GM19023 (cell line): Measurements from ENCODE around the gene FASTKD3.

Experiments used
- ATAC-seq: cut with Tn5 transposase; IDR thresholded peaks from one replicate; pipeline ENCODE4 v1.9.1; 2021; ENCODE audit warnings: mild to moderate bottlenecking, moderate library complexity; ENCODE audit not compliant: unreplicated experiment

The FASTKD3 gene

GRCh38 chr5:7850395-7851239, 18.2 kb downstream of the FASTKD3 start, which contains the start of gene CFAP90:
Gene CFAP90 (minus strand): TSS chr5:7851133. CDS start chr5:7851021, 112 bp downstream.
- no peak for ATAC-seq

- no peak for ATAC-seq
Observed at GRCh38 chr5:7849681-7850394, 19.0 kb downstream of the FASTKD3 start.

GRCh38 chr5:7848296-7848695, 20.5 kb downstream of the FASTKD3 start:
- ATAC-seq, result no peak

GRCh38 chr5:7846327-7846726, 22.5 kb downstream of the FASTKD3 start:
- ATAC-seq, result no peak

GRCh38 chr5:7845557-7845956, 23.3 kb downstream of the FASTKD3 start:
- no peak for ATAC-seq

GRCh38 chr5:7844901-7845300, 23.9 kb downstream of the FASTKD3 start:
- no peak for ATAC-seq

GRCh38 chr5:7842531-7842930, 26.3 kb downstream of the FASTKD3 start:
- no peak for ATAC-seq

GRCh38 chr5:7837403-7837802, 31.4 kb downstream of the FASTKD3 start:
- no peak for ATAC-seq

- no peak for ATAC-seq
Observed at GRCh38 chr5:7834982-7835381, 33.8 kb downstream of the FASTKD3 start.

- no peak for ATAC-seq
Observed at GRCh38 chr5:7828269-7828668, 40.6 kb downstream of the FASTKD3 start.

GRCh38 chr5:7827610-7828009, 41.2 kb downstream of the FASTKD3 start:
- ATAC-seq, result no peak

GRCh38 chr5:7825630-7826029, 43.2 kb downstream of the FASTKD3 start:
- no peak for ATAC-seq

GRCh38 chr5:7824995-7825394, 43.8 kb downstream of the FASTKD3 start:
- no peak for ATAC-seq

- ATAC-seq, result no peak
Observed at GRCh38 chr5:7823594-7823993, 45.2 kb downstream of the FASTKD3 start.

GRCh38 chr5:7822449-7822848, 46.4 kb downstream of the FASTKD3 start:
- ATAC-seq, result no peak

GRCh38 chr5:7816535-7816901, 52.3 kb downstream of the FASTKD3 start:
- peak; percentile 9 for ATAC-seq

GRCh38 chr5:7815892-7816534, 52.8 kb downstream of the FASTKD3 start:
- ATAC-seq, result peak; percentile 92

- ATAC-seq, result no peak
Observed at GRCh38 chr5:7814816-7815215, 54.0 kb downstream of the FASTKD3 start.

- no peak for ATAC-seq
Observed at GRCh38 chr5:7813576-7813975, 55.3 kb downstream of the FASTKD3 start.

- ATAC-seq, result no peak
Observed at GRCh38 chr5:7813007-7813406, 55.8 kb downstream of the FASTKD3 start.

GRCh38 chr5:7811715-7812114, 57.1 kb downstream of the FASTKD3 start:
- no peak for ATAC-seq
